GM21786 (cell line): ENCODE results near the gene MBD2.
"Not testable (repeated sequence)": the region's sequence is repeated elsewhere in the genome, so short reads cannot be mapped to it uniquely, and the experiment has no call there.

Experiments used
- ATAC-seq: cut with Tn5 transposase; IDR thresholded peaks from one replicate; pipeline ENCODE4 v1.9.1; 2021; ENCODE audit not compliant: unreplicated experiment

The MBD2 gene

DNA sequence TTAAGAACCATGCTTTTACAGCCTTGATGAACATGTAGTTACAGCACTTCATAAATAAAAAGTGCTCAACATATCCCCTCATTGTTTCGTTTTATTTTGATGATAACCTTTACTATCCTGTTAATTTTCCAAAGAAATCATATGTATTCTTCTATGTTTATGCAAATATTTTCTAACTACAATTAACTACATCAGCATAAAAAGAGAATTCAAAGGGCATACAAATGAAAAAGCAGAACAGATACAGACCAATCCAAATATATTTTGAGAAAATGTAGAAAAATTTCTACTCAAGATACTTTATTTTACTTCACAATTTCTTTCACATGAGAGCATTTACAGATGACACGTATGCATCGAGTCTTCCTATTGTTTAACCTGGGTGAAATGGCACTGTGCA, 69.1 kb downstream of the MBD2 start:
- no peak for ATAC-seq

DNA sequence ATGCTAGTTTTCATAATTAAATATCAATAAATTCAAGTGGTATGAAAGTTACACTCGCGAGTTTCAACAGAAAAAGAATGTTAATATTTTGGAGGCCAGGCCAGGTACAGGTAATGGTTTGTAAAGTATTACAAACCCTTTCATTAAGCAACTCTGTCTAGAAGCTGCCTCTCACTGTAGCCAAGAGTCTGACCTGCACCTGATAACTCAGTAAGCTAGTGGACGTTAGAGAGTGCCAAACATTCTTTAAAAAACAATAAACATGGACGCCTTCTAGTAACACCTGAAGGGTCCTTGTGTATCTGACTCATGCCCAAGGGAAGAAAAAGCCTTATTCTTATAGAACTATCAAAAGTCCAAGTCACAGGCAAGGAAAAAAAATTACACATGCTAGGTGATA, 70.2 kb downstream of the MBD2 start:
- no peak for ATAC-seq

DNA sequence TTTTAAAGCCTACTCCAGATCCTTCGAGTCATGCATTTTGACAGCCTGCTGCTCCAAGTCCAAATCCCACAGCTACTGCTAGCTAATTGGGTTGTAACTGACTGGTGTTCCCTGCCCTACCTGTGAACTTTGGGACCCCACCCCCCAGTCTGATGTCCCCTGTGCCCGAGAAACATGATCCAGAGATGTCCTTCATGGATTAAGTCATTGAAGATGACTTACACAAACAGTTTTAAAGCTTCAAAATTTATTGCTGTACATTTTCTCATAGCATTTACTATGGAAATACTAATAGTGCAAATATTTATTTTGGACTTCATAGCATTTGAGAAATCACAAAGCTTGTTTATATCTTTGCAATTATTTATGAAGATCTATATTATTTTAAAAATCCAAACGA, 73.1 kb downstream of the MBD2 start:
- ATAC-seq, result no peak

DNA sequence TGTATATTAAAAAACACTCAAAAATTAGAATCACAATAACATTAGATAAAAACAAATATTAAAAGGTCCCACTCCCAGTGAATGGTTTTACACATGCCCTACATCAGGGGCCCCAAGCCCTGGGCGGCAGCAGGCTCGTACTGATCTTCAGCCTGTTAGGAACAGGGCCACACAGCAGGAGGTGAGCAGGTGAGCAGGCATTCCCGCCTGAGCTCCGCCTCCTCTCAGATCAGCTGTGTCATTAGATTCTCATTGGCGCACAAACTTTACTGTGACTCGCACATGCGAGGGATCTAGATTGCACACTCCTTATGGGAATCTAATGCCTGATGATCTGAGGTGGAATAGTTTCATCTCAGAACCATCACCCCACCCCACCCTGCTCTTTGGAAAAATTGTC, 74.2 kb downstream of the MBD2 start:
- ATAC-seq, result no peak

DNA sequence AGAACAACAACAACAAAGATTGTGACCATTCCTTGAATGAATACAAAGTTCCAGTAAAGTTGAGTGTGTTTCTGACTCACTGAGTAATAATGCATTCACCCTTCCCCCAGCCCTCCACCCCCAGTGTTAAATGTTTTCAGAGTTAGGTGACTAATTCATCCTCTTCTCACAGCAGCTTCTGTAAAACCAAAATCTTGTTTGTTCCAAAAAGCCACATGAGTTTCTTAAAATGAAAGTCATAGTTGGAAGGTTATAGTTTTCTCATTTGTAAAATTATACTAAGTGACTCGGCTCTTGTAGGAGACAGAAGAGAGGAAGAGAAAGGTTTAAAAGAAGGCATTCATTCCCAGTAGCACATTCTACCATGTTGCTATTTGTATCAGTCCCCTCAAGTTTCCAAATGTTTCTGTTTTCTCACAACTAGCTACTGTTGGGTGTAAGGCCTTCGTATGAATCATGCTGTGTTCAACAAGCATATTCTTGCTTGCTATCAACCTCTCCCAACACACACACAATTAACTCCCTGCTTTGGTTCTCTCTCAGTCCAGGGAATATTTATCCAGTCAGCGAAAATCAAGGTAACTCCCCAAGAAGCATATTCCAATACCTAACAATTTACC, 75.3 kb downstream of the MBD2 start:
- peak; percentile 62 for ATAC-seq

DNA sequence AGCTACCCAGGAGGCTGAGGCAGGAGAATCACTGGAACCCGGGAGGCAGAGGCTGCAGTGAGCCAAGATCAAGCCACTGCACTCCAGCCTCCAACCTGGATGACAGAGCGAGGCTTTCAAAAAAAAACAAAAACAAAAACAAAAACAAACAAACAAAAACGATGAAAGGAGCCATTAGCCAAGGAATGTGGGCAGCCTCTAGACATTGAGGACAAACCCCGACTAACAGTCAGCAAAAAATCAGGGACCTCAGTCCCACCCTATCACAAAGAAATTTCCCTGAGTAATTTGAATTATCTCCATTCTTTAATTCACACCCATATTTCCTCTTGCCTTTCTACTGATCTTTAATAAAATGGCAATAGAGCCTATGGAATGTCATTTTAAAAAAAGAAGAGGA, 75.8 kb downstream of the MBD2 start:
- ATAC-seq, result no peak

DNA sequence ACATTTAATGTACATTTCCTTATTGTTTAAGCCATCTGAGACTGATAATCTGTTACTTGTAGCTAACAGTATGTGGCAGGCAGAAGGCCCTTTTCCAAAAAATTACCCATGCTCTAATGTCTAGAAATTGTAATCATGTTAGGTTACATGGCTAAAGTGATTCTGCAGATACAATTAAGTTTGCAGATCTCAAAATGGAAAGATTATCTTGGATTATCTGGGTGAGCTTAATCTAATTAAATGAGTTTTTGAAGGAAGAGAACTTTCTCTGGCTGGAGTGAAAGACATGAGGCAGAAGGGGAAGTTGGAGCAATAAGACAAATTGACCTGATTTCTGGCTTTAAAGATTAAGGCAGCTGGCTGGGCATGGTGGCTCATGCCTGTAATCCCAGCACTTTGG, 76.3 kb downstream of the MBD2 start:
- no peak for ATAC-seq

DNA sequence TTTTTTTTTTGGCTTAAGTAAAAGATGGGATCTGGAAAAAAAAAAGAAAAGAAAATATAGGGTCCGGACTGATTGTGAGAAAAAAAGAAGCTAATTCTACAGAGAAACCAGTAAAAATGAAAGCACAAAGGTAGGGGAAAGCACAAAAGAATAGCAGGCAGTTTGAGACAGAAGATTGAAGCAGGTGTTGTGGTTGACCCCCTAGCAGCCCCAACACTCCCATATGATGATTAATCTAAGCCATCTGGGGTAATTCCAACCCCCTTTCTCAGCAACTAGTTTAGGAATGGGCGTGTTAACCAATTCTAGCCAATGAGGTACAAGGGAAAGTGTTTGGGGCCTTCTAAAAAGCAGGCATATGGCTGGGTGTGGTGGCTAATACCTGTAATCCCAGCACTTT, 77.0 kb downstream of the MBD2 start:
- ATAC-seq, result peak; percentile 75

DNA sequence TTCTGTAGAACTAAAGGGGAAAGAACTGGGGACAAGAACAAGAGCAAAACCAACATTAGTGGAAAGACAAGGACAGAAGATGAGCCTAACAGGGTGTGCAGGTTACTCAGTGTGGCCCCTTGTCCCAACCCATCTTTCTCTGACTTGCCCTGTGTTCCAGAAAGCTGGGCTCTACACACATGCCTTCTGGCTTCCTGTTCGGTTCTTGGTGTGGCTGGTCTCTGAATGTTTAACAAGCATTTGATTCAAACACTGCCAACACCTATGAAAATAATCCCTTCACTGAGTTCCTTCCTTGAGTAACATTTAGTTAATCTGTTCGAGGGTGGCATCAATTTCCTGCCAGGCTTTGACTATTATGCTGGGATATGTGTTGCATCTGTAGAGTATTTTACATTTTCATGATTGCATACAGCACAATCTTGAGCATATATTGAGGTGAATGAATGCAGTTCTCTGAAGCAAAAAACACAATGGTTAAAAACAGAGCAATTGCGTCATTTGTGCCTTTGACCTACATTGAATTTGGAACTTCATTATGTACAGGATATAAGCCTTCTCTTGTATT, 83.3 kb downstream of the MBD2 start:
- no peak for ATAC-seq

DNA sequence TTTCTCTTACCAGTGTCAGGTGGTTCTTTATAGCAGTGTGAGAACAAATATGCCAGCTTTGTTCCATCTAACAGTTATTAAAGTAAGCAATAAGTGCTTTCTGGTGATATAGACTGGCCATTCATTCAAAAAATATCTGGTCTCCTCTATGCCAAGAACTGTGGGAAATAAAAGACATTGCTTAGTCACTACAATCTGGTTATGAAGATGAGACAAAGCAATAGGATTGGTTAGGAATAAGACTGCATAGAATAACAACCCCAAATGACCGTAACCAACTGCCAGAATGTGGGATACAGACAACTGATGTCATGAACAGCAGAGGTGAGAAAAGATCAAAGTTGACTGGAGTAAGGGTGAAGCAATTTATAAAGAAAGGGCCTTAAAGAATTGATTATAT, 83.8 kb downstream of the MBD2 start:
- no peak for ATAC-seq

DNA sequence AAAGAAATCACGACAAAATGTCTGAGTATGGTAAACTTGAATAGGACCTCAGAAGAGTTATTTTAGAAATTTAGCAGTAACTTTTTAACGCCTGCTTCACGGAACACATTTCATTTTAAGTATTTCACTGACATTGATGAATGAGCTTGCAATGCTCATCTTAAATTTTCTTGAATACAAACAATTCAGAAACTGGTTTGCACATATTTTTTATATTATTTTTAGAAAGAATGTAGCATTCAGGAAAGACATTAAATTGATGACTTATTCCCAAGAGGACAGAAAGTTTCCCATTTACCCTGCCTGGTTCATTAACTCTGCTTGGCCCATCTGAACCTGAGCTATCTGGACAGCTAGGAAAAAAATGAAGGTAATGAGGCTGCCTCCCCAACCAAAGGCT, 89.3 kb downstream of the MBD2 start:
- ATAC-seq, result no peak

DNA sequence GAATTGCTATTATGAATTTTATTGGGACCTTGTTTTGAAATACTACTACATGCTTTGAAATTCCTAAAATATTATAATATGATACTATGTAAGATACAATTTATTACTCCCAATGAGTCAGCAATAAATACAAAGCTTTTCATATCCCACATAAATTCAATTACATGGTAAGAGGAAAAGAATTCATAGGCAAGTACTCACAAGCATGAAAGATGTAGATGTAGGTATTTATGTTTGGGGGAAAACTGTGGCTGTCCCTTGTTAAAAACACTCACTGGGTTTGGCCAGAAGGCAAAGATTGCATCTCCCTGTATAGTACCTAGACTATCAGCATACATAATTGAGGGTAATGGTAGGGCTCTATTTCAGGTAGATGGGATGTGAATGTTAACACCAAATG, 90.4 kb downstream of the MBD2 start:
- ATAC-seq, result no peak

DNA sequence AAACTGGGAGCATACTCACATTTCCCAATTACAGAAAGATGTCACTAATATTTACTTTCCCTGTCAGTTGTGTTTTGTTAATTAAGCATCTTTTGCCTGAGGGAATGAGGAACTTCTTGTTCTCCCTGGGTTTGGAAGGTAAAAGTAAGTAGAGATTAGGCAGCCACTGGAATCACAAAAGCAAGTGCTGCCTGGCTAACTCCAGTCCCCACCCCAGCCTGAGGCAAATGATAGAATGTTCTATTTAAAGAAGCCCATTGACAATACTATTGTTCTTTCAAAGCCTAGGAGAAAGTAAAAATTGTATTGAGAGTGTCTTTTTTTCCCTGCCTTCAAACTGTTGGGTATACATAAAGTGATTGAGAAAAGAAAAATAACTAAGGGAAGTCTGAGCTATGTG, 93.8 kb downstream of the MBD2 start:
- no peak for ATAC-seq

DNA sequence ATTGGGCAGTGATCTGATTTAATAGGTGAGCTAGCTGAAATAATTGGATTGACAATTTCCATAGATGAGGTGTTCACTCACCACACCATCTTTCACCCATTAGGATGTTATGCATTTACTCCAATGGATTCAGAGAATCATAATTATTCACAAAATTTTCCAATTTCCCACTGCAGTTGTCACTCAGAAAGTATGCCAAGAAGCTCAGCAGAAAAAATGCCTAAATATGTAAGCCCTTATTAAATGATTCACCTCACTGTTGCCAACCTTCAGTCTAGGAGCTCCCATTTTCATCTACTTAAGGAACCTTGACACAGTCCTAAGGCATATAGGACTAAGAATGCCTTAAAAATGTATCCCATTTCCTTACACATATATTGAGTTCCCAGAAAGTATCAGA, 94.3 kb downstream of the MBD2 start:
- no peak for ATAC-seq

DNA sequence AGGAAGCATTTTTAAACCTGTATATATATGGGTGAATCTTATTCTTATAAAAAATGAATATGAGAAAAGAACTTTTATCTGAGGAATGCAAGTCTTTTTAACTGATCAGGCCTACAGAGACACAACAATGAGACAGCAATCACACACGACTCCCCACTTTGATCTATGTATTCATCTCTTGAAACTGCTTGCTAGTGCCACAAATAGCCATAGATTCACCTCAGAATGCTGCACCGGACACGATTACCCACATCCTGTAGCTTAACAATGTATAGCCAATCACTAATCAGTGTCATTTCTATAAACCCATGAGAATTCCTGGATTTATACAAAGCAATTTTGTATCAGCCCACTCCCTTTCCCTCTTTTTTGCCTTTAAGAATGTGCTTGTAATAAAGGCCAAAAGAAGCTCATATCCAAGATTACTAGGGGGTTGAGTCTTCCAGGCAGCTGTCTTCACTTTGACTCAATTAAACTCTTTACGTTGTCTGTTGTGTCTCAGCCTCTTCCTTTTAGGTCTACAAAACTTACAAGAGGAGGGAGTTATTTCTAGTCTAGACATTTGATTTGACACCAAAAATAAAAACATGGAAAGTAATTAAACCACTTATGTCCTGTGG, 94.9 kb downstream of the MBD2 start:
- peak; percentile 91 for ATAC-seq

DNA sequence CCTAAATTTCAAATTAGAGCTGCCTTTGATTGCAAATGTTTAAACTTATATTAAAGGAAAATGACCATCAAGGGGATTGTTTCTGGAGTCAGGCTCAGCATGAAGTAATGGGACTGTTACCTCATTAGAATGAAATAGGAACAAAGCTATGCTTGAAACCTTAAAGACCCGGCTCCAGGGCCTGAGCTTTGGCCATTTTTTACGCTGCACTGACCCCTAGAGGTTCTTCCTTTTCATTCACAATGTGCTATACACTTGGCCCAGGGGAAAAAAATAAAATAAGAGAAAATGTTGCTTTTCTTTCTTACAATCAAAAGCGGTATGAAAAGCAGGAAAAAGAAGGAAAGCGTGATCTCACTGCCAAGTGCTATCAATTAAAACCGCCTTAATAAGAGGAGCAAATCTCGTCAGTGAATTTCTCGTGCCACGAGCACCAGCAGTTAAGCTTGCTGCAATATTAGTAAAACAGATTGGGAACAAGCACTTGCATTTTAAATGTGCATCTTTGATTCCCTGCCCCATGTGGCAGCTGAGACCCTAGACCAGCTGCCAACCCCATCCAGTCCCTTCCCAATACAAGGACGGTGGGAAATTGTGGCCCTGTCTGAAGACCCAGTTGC, 96.6 kb downstream of the MBD2 start:
- peak; percentile 74 for ATAC-seq

DNA sequence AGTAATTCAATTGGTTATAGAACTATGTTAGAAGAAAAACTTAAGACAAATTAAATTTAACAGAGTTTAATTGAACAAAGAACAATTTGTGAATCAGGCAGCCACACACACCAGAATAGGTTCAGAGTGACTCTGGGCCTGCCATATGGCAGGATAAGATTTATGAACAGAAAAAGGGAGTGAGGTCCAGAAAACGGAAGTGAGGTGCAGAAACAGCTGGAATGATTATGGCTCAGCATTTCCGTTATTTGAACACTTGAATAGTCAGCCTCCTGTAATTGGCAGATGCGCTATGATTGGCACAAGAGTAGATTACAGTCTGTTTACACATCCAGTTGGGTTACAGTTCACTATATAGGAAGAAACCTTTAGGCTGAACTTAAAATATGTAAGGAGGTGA, 99.0 kb downstream of the MBD2 start:
- ATAC-seq, result no peak

DNA sequence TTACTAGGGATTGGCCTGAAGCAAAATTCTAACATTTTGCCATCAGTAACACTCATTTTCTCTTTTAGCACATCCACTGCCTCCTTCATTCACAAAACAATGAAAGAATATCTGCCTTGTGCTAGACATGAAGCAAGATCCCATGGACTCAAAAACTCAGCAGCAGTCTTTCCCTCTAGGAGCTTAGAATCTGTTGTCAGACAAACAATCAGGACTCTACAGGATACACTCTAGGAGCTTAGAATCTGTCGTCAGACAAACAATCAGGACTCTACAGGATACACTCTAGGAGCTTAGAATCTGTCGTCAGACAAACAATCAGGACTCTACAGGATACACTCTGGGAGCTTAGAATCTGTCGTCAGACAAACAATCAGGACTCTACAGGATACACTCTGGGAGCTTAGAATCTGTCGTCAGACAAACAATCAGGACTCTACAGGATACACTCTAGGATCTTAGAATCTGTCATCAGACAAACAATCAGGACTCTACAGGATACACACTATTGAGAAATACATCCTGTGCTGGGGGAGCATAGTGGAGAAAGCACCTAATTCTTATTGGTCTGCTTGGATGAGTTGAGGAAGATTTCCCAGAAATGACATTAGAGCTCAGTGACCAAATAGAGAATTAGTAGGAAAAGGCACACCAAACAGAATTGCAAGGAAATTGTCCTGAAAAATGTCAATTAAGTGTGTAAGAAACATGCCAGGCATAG, 100.6 kb downstream of the MBD2 start:
- ATAC-seq, result not testable (repeated sequence)

DNA sequence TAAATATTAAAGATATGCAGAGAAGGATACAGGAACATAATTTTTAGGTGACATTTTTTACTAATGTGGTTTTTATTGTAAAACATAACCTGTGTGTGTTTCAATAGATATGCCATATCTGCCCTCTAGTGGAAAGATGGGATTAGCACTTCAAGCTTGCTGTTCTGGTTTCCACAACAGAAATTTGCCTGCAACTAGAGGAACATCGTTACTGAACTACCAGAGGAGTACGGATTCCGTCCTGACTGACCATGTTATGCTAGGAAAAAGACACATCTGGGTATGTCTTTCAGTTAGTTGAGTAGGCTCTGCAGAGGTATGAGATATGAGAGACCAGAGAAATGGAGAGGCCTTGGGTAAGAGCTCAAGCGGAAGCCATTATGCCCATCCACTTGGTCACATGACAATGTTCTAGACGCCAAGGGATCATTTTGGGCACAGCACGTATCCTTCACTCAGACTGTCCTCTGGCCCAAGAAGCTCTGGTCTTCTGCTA, 104.9 kb downstream of the MBD2 start:
- ATAC-seq, result peak; percentile 92

DNA sequence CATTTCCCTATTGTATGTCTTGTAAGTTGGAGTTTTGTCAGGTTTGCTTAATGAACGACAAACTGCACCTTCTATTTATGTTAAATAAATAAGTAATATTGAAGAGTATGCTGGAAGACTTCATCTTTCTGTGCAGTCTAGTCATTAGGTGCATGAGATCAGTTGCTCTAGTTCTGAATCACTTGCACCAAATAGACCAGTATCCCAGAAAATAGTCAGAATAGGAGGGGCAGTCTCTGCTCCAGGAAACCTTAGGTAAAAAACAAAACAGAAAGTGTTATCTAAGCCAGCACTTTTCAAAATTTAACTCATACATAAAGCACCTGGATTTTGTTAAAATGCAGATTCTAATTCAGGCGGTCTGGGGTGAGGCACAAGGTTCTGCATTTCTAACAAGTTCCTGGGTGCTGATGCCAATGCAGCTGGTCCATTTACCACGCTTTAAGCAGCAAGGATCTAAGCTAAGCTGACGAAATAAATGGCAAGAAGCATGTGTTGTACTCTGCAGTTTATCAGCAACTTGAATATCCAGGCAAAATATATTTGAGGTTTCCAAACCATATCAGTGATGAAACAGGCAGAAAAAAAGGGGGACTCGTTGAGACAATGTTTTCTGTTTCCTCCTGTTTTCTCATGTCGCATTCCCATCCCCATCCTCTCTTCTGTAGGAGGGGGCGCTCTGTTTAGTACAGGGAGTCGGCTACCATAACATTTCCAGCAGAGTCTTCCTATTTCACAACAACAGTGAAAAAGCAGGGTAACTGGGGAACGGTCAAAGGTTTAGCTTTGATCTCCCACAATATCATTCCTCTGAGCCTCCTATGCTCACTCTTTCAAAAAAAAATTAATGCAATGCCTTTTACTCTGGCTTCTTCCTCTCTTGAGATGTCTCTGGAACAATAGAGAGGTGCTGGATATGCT, 106.4 kb downstream of the MBD2 start:
- ATAC-seq, result no peak
